D721Med (cell line): Measurements from ENCODE around the gene PSMD3.
A peak's percentile ranks its signal among the peaks of the same experiment; 100 is the strongest.
"Not testable (repeated sequence)": the region's sequence is repeated elsewhere in the genome, so short reads cannot be mapped to it uniquely, and the experiment has no call there.

Experiments used
- DNase-seq: peaks from one replicate; pipeline ENCODE4 v3.0.0; 2011; ENCODE audit warnings: low spot score; ENCODE audit not compliant: insufficient read length
- FAIRE-seq: peaks from 2 replicates; lab custom pipeline; 2011; peaks lifted over from hg19 to GRCh38; lab: Jason Lieb, UNC
- CTCF ChIP-seq: IDR thresholded peaks from 2 replicates; pipeline ENCODE4 v1.5.1; 2012; ENCODE audit warnings: mild to moderate bottlenecking, control low read depth; ENCODE audit not compliant: insufficient read depth; ENCODE audit errors: missing control alignments

Gene PSMD3

GRCh38 chr17:39996800-39997199 lies 16.2 kb downstream of the PSMD3 start:
- FAIRE-seq, result no peak
- peak; percentile 4 for DNase-seq
- no peak for TF ChIP-seq CTCF

GRCh38 chr17:39997543-39997942 lies 16.9 kb downstream of the PSMD3 start:
- FAIRE-seq (no peak), DNase-seq (peak; percentile 5)
- no peak for TF ChIP-seq CTCF

GRCh38 chr17:39999067-39999466 lies 18.5 kb downstream of the PSMD3 start:
- TF ChIP-seq CTCF, result no peak
- DNase-seq, result no peak
- no peak for FAIRE-seq

GRCh38 chr17:40000161-40000560 lies 19.6 kb downstream of the PSMD3 start:
- FAIRE-seq (no peak), DNase-seq (no peak)
- TF ChIP-seq CTCF, result no peak

- not testable (repeated sequence) for FAIRE-seq, DNase-seq
These were observed 20.7 kb downstream of the PSMD3 start for GRCh38 chr17:40001335-40001734.

GRCh38 chr17:40004072-40004471 lies 23.5 kb downstream of the PSMD3 start:
- DNase-seq, result no peak
- TF ChIP-seq CTCF, result no peak
- FAIRE-seq, result no peak

GRCh38 chr17:40004712-40005111 lies 24.1 kb downstream of the PSMD3 start:
- no peak for DNase-seq
- FAIRE-seq, result no peak
- TF ChIP-seq CTCF, result no peak

GRCh38 chr17:40005520-40005919 lies 24.9 kb downstream of the PSMD3 start:
- no peak for DNase-seq
- no peak for TF ChIP-seq CTCF
- FAIRE-seq, result no peak

GRCh38 chr17:40010946-40011500 lies 30.4 kb downstream of the PSMD3 start:
- FAIRE-seq, DNase-seq: not testable (repeated sequence)

GRCh38 chr17:40012017-40012647 lies 31.5 kb downstream of the PSMD3 start:
- DNase-seq, FAIRE-seq: not testable (repeated sequence)
